DND-41 (cell line): ENCODE data around the gene MACF1.

Experiments
- ATAC-seq: fragments of 200-7000 bp; cut with Tn5 transposase; 3 replicates; pipeline ENCODE4 v1.9.1; 2021; ENCODE audit warnings: low read depth; ENCODE audit not compliant: insufficient read depth
- DNase-seq: peaks from one replicate; pipeline ENCODE4 v3.0.0-alpha.2; 2020
- H2AFZ ChIP-seq: 2 replicates; pipeline ENCODE4 v1.6.0; 2012; ENCODE audit warnings: low read depth, low read length
- H3K27ac ChIP-seq: 2 replicates; pipeline ENCODE4 v1.5.1; 2012; ENCODE audit warnings: low read length, inconsistent platforms
- H3K27me3 ChIP-seq: fragments of 200-600 bp; sonication (generic); 2 replicates; pipeline ENCODE4 v1.6.0; 2012; ENCODE audit warnings: low read length, mild to moderate bottlenecking, inconsistent platforms; ENCODE audit not compliant: insufficient read depth, poor library complexity
- H3K36me3 ChIP-seq: 2 replicates; pipeline ENCODE4 v1.5.1; 2012; ENCODE audit warnings: low read length, inconsistent platforms; ENCODE audit not compliant: insufficient read depth
- H3K4me1 ChIP-seq: 2 replicates; pipeline ENCODE4 v1.5.1; 2012; ENCODE audit warnings: mild to moderate bottlenecking, low read length; ENCODE audit not compliant: insufficient read depth
- H3K4me2 ChIP-seq: 2 replicates; pipeline ENCODE4 v1.6.0; 2012; ENCODE audit warnings: mild to moderate bottlenecking, moderate library complexity, low read length, inconsistent platforms; ENCODE audit not compliant: insufficient read depth
- H3K4me3 ChIP-seq, 2 experiments: fragments of 200-600 bp in 1 of 2; shearing (Covaris generic) in 1 of 2; 2 replicates each; pipeline ENCODE4 v1.5.1; 2012 to 2016; ENCODE audit warnings: inconsistent platforms in 2 of 2, low read length in 2 of 2, mild to moderate bottlenecking in 2 of 2, low read depth in 1 of 2, moderate library complexity in 1 of 2
- H3K79me2 ChIP-seq: 2 replicates; pipeline ENCODE4 v1.6.0; 2012; ENCODE audit warnings: low read length, inconsistent platforms; ENCODE audit not compliant: insufficient read depth
- H3K9ac ChIP-seq: 2 replicates; pipeline ENCODE4 v1.6.0; 2012; ENCODE audit warnings: low read depth, mild to moderate bottlenecking, inconsistent platforms, low read length, moderate library complexity
- H3K9me3 ChIP-seq: 2 replicates; pipeline ENCODE4 v1.5.1; 2012; ENCODE audit warnings: low read length, moderate library complexity, mild to moderate bottlenecking, inconsistent platforms; ENCODE audit not compliant: insufficient read depth, severe bottlenecking
- H4K20me1 ChIP-seq: 2 replicates; pipeline ENCODE4 v1.6.0; 2012; ENCODE audit warnings: low read length; ENCODE audit not compliant: insufficient read depth
- EZH2 ChIP-seq: IDR thresholded peaks from 3 replicates; pipeline ENCODE4 v1.6.1; 2012; ENCODE audit warnings: borderline replicate concordance, low read depth, mild to moderate bottlenecking, moderate library complexity, low read length, inconsistent platforms; ENCODE audit not compliant: severe bottlenecking
- TF ChIP-seq, protein P1 (sequence below): IDR thresholded peaks from 2 replicates; pipeline ENCODE4 v1.5.1; 2012; ENCODE audit warnings: borderline replicate concordance, low read length, moderate library complexity, mild to moderate bottlenecking; ENCODE audit not compliant: poor library complexity, severe bottlenecking; ENCODE audit errors: extremely low read depth

MACF1 gene

DNA sequence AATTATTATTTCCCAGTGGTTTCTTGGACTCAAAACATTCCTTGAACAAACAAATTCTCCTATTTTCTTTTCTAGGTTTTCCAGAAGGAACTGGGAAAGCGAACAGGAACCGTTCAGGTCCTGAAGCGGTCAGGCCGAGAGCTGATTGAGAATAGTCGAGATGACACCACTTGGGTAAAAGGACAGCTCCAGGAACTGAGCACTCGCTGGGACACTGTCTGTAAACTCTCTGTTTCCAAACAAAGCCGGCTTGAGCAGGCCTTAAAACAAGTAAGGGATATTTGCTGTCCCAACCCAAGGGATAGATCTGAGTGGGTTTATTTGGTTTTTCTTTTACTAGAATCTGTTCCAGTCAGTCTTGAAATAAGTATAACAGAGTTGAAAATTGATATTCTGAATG is 247.6 kb downstream of the MACF1 start:
- Histone ChIP-seq H3K36me3 (peaks cover 95% of the 10 kb centered on the region), H4K20me1 (peaks cover 2% of the 10 kb centered on the region; the same call in 1 of the 2 replicates), H3K27ac (no peak overlapping the region), H3K4me3 (no peak overlapping the region), H3K9ac (no peak overlapping the region), H2AFZ (no peak overlapping the region), H3K27me3 (no peaks in the 10 kb centered on the region), H3K9me3 (no peaks in the 10 kb centered on the region), H3K4me2 (no peak overlapping the region), H3K4me1 (no peaks in the 10 kb centered on the region), H3K79me2 (no peaks in the 10 kb centered on the region)
- no peak for ATAC-seq
- DNase-seq: no peak
- TF ChIP-seq, protein P1, sequence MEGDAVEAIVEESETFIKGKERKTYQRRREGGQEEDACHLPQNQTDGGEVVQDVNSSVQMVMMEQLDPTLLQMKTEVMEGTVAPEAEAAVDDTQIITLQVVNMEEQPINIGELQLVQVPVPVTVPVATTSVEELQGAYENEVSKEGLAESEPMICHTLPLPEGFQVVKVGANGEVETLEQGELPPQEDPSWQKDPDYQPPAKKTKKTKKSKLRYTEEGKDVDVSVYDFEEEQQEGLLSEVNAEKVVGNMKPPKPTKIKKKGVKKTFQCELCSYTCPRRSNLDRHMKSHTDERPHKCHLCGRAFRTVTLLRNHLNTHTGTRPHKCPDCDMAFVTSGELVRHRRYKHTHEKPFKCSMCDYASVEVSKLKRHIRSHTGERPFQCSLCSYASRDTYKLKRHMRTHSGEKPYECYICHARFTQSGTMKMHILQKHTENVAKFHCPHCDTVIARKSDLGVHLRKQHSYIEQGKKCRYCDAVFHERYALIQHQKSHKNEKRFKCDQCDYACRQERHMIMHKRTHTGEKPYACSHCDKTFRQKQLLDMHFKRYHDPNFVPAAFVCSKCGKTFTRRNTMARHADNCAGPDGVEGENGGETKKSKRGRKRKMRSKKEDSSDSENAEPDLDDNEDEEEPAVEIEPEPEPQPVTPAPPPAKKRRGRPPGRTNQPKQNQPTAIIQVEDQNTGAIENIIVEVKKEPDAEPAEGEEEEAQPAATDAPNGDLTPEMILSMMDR: no peak
- no peak for TF ChIP-seq EZH2

DNA sequence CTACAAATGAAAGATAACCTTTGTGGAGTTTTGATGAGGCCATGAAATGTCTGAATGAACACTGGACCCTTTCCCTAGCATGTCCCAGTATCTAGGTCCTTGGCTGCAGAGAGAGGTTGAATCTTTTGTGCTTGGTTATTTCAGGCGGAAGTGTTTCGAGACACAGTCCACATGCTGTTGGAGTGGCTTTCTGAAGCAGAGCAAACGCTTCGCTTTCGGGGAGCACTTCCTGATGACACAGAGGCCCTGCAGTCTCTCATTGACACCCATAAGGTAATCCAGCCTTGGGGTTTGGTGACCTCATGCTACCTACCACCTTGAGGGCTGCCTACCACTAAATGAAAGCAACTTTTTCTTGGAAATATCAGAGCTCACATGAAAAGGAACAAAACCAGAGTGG is 248.0 kb downstream of the MACF1 start:
- peaks cover 2% of the 10 kb centered on the region; the same call in 1 of the 2 replicates for H4K20me1 ChIP-seq
- DNase-seq (no peak), ATAC-seq (no peak)
- no peaks in the 10 kb centered on the region for H3K4me1 ChIP-seq
- no peak overlapping the region for H3K4me2 ChIP-seq
- no peaks in the 10 kb centered on the region for H3K27me3 ChIP-seq
- no peak overlapping the region for H2AFZ ChIP-seq
- H3K9ac ChIP-seq: no peak overlapping the region
- peaks cover 95% of the 10 kb centered on the region for H3K36me3 ChIP-seq
- no peak overlapping the region for H3K27ac ChIP-seq
- H3K4me3 ChIP-seq: no peak overlapping the region
- no peaks in the 10 kb centered on the region for H3K9me3 ChIP-seq
- TF ChIP-seq, protein P1: no peak
- no peak for TF ChIP-seq EZH2
- no peaks in the 10 kb centered on the region for H3K79me2 ChIP-seq

DNA sequence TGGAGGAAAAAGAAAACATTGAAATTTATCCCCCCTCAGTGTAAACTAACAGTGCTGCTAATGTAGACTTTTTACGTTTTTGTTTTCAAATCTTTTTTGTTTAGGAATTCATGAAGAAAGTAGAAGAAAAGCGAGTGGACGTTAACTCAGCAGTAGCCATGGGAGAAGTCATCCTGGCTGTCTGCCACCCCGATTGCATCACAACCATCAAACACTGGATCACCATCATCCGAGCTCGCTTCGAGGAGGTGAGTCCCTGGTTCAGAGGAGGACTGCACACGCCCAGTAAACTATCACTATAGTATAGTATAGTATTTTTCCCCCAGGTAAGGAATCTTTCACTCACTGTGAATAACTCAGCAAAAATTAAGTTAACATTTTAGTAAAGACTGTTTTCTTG is 249.1 kb downstream of the MACF1 start:
- H3K9ac ChIP-seq: no peak overlapping the region
- H4K20me1 ChIP-seq: peaks cover 2% of the 10 kb centered on the region; the same call in 1 of the 2 replicates
- no peak overlapping the region for H3K4me3 ChIP-seq
- H3K27ac ChIP-seq: no peak overlapping the region
- ATAC-seq: no peak
- H3K4me2 ChIP-seq: no peak overlapping the region
- no peaks in the 10 kb centered on the region for H3K9me3 ChIP-seq
- TF ChIP-seq EZH2: no peak
- TF ChIP-seq, protein P1: no peak
- DNase-seq: no peak
- H3K4me1 ChIP-seq: no peaks in the 10 kb centered on the region
- H3K27me3 ChIP-seq: no peaks in the 10 kb centered on the region
- H3K36me3 ChIP-seq: peaks cover 96% of the 10 kb centered on the region
- no peak overlapping the region for H2AFZ ChIP-seq
- H3K79me2 ChIP-seq: no peaks in the 10 kb centered on the region

DNA sequence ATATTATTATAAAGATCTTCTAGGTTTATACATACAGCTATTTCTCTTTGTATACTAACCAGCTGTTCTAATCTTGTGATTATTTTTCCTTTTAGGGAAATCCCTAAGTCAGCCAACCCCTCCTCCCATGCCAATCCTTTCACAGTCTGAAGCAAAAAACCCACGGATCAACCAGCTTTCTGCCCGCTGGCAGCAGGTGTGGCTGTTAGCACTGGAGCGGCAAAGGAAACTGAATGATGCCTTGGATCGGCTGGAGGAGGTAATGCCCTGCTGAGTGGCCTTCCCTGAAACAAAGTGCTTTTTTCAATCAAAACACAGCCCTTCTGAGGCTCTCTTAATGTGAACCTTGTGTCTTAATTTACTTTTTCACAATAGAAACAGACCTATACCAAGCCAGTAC is 254.5 kb downstream of the MACF1 start:
- TF ChIP-seq, protein P1: no peak
- no peak for TF ChIP-seq EZH2
- Histone ChIP-seq H3K79me2 (no peaks in the 10 kb centered on the region), H3K4me3 (no peak overlapping the region), H3K27me3 (no peaks in the 10 kb centered on the region), H3K36me3 (peaks cover 97% of the 10 kb centered on the region), H4K20me1 (no peaks in the 10 kb centered on the region), H3K9ac (no peak overlapping the region), H3K27ac (no peak overlapping the region), H2AFZ (no peak overlapping the region), H3K4me2 (no peak overlapping the region), H3K4me1 (no peaks in the 10 kb centered on the region), H3K9me3 (no peaks in the 10 kb centered on the region)
- DNase-seq: no peak
- no peak for ATAC-seq
